ENCODE measurements around the gene ZNF224.

ZNF224 gene

DNA sequence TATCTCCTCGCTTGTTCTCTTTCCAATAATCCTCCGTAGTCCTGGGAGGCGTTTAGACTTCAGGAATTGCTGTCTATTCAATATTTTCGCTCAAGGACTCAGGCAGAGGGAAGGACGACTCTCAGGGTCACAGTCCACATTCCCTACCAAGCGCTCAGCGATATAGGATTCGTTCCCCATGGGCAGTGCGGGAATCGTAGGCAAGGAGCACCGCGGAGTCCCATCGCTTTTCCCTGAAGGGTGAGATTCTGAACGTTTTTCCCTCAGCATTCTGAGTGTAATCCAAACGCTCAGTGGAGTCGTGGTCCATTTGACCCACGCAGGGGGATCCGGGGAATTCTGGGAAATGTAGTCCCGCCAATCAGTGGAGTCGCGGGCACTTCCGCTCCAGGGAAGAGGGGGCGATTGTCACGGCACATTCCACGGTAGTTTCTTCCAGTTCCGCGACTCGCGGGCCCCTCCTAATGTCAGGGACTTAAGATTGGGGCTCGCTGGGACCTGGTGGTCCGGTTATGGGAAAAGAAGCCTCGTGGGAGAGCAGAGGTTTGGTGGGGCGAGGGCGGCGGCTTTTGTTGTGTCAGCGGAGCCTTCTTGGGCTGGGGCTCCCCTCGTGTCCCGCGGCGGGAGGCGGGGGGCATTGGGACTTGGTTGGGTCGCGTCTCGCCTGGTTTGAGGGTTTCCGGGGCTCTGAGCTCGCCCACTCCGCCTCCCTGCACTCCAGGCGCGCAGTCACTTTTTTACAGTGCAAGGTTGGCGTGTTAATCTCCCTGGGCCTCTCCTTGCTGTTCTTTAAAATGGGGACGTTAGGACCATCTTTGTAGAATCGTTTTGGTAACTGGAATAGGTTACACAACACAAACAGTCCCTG is 47.3 kb downstream of the ZNF224 start, which contains the start of gene ZNF234:
TSS of gene ZNF234 (plus strand) at position 364 of the 868 bp plus-strand sequence. CDS start 3,079 bp downstream, outside the sequence.
- DNase-seq, result peak; percentile 57

GRCh38 chr19:44142059-44142433 is 47.9 kb downstream of the ZNF224 start:
- no peak for DNase-seq

DNA sequence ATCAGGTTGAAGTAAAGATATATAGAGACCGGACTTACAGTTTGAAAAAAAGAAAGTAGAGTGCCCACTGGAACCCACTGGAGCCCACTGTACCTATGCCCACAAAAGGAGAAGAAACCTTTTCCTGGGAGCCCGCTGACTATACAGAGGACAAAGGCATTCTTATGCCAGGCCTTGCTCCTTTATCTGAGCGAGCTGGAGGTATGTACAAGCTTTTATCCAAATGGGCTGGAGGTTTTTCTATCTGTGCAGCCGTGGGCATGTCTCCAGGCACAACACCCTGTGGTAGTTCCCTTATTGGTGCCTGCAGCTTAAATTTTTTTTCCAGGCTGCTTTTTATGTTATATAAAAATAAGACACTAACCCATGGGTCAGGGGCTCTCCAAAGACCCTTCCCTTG is 55.6 kb downstream of the ZNF224 start:
- DNase-seq, result no peak

DNA sequence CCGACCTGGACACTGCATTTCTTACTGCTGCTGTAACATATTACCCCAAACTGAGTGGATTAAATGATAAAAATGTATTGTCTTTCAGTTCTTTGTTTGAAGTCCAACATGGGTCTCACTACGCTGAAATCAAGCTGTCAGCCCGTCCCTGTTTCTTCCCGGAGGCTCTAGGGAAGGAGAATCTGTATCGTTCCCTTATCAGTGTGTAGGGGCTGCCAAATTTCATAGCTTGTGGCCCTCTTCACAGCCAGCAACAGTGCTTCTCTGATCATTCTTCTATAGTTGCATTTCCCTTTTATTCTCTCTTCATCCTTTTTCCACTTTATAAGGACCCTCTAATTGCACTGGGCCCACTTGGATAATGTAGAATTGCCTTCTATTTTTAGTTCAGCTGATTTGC is 57.3 kb downstream of the ZNF224 start:
- no peak for DNase-seq

GRCh38 chr19:44156475-44156874 is 62.3 kb downstream of the ZNF224 start:
- DNase-seq, result no peak
